Neuron (in vitro differentiated cells): Measurements from ENCODE around the gene DOCK4.

Source experiments
- H2AFZ ChIP-seq: one replicate; pipeline ENCODE4 v1.6.1; 2013; ENCODE audit warnings: low read depth, mild to moderate bottlenecking, inconsistent platforms, low read length, moderate library complexity
- H3K27me3 ChIP-seq: one replicate; pipeline ENCODE4 v1.6.1; 2013; ENCODE audit warnings: low read length; ENCODE audit not compliant: insufficient read depth
- H3K36me3 ChIP-seq: one replicate; pipeline ENCODE4 v1.6.1; 2013; ENCODE audit warnings: low read length; ENCODE audit not compliant: insufficient read depth
- H3K4me1 ChIP-seq: one replicate; pipeline ENCODE4 v1.6.1; 2013; ENCODE audit warnings: low read length; ENCODE audit not compliant: insufficient read depth
- H3K4me3 ChIP-seq: 2 replicates; pipeline ENCODE4 v1.5.1; 2013; ENCODE audit warnings: mild to moderate bottlenecking, low read length, moderate library complexity
- H3K9me3 ChIP-seq: one replicate; pipeline ENCODE4 v1.6.1; 2013; ENCODE audit warnings: low read length

DOCK4 gene

GRCh38 chr7:112193915-112194502, 12.2 kb downstream of the DOCK4 start:
- no peaks in the 10 kb centered on the region for H3K9me3 ChIP-seq
- H3K4me1 ChIP-seq: no peaks in the 10 kb centered on the region
- no peak overlapping the region for H2AFZ ChIP-seq
- no peaks in the 10 kb centered on the region for H3K36me3 ChIP-seq
- H3K4me3 ChIP-seq: no peak overlapping the region
- no peaks in the 10 kb centered on the region for H3K27me3 ChIP-seq

GRCh38 chr7:112192236-112193154, 13.7 kb downstream of the DOCK4 start:
- Histone ChIP-seq H3K36me3 (no peaks in the 10 kb centered on the region), H2AFZ (no peak overlapping the region), H3K4me3 (no peak overlapping the region), H3K27me3 (no peaks in the 10 kb centered on the region), H3K4me1 (no peaks in the 10 kb centered on the region), H3K9me3 (no peaks in the 10 kb centered on the region)

DNA sequence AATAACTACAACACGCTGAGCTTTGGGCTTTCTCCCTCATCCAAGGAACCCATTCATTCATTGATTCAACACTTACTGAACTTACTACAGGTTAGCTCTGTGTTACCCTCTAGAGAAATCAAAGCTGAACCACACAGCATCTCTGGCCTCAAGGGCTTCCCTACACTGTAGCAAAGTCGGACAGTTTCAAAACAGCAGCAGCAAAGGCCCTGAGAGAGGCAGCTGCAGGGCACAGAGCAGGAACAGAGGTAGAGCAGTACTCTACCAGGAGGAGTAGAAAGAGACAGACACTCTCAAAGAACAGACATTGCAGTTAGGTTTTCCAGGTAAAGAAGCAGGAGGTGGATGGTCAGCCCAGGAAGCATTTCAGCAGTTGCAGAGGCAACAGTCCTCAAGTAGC, 16.1 kb downstream of the DOCK4 start:
- Histone ChIP-seq H3K27me3 (no peaks in the 10 kb centered on the region), H3K4me3 (no peak overlapping the region), H3K36me3 (no peaks in the 10 kb centered on the region), H2AFZ (no peak overlapping the region), H3K4me1 (peaks cover 2% of the 10 kb centered on the region), H3K9me3 (no peaks in the 10 kb centered on the region)

- Histone ChIP-seq H3K4me1 (peaks cover 4% of the 10 kb centered on the region), H2AFZ (no peak overlapping the region), H3K36me3 (no peaks in the 10 kb centered on the region), H3K9me3 (no peaks in the 10 kb centered on the region), H3K27me3 (no peaks in the 10 kb centered on the region), H3K4me3 (no peak overlapping the region)
These were observed 16.5 kb downstream of the DOCK4 start for GRCh38 chr7:112189691-112190090.

- Histone ChIP-seq H3K9me3 (no peaks in the 10 kb centered on the region), H3K36me3 (no peaks in the 10 kb centered on the region), H3K4me1 (peaks cover 6% of the 10 kb centered on the region), H2AFZ (no peak overlapping the region), H3K27me3 (no peaks in the 10 kb centered on the region), H3K4me3 (no peak overlapping the region)
These were observed 17.9 kb downstream of the DOCK4 start for GRCh38 chr7:112188257-112188656.

DNA sequence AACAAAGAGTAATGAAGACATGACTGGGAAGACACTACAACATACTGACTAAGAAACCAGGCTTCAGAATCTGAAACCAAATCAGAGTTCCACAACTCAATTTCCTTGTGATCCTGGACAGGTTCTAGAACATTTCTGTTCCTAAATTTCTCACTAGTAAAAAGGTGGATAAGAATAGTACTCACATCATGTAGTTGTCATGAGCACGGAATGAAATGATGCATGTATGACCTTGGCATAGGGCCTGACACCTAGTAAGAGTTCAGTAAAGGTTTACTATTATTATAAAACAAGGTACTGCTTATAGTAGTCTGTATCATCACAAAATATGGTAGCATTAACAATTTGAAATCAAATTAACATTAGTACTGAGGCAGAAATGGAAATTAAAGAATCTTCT, 19.9 kb downstream of the DOCK4 start:
- Histone ChIP-seq H2AFZ (no peak overlapping the region), H3K4me1 (peaks cover 17% of the 10 kb centered on the region), H3K27me3 (no peaks in the 10 kb centered on the region), H3K9me3 (no peaks in the 10 kb centered on the region), H3K36me3 (no peaks in the 10 kb centered on the region), H3K4me3 (no peak overlapping the region)

GRCh38 chr7:112185005-112185834, 21.0 kb downstream of the DOCK4 start:
- no peaks in the 10 kb centered on the region for H3K9me3 ChIP-seq
- H3K4me1 ChIP-seq: peaks cover 17% of the 10 kb centered on the region
- no peak overlapping the region for H2AFZ ChIP-seq
- no peaks in the 10 kb centered on the region for H3K36me3 ChIP-seq
- H3K4me3 ChIP-seq: no peak overlapping the region
- no peaks in the 10 kb centered on the region for H3K27me3 ChIP-seq

GRCh38 chr7:112184455-112184854, 21.7 kb downstream of the DOCK4 start:
- no peak overlapping the region for H2AFZ ChIP-seq
- no peaks in the 10 kb centered on the region for H3K9me3 ChIP-seq
- H3K27me3 ChIP-seq: no peaks in the 10 kb centered on the region
- peaks cover 17% of the 10 kb centered on the region for H3K4me1 ChIP-seq
- H3K4me3 ChIP-seq: no peak overlapping the region
- no peaks in the 10 kb centered on the region for H3K36me3 ChIP-seq

- Histone ChIP-seq H3K4me3 (no peak overlapping the region), H2AFZ (no peak overlapping the region), H3K9me3 (no peaks in the 10 kb centered on the region), H3K36me3 (no peaks in the 10 kb centered on the region), H3K4me1 (peaks cover 17% of the 10 kb centered on the region), H3K27me3 (no peaks in the 10 kb centered on the region)
These were observed 22.9 kb downstream of the DOCK4 start for GRCh38 chr7:112183266-112183665.

- Histone ChIP-seq H3K4me3 (no peak overlapping the region), H3K9me3 (no peaks in the 10 kb centered on the region), H3K36me3 (no peaks in the 10 kb centered on the region), H2AFZ (no peak overlapping the region), H3K4me1 (peaks cover 17% of the 10 kb centered on the region), H3K27me3 (no peaks in the 10 kb centered on the region)
These were observed 23.4 kb downstream of the DOCK4 start for GRCh38 chr7:112182749-112183148.

- Histone ChIP-seq H3K27me3 (no peaks in the 10 kb centered on the region), H3K4me1 (peaks cover 16% of the 10 kb centered on the region), H3K36me3 (no peaks in the 10 kb centered on the region), H2AFZ (no peak overlapping the region), H3K9me3 (no peaks in the 10 kb centered on the region), H3K4me3 (no peak overlapping the region)
These were observed 26.0 kb downstream of the DOCK4 start for GRCh38 chr7:112180223-112180622.

DNA sequence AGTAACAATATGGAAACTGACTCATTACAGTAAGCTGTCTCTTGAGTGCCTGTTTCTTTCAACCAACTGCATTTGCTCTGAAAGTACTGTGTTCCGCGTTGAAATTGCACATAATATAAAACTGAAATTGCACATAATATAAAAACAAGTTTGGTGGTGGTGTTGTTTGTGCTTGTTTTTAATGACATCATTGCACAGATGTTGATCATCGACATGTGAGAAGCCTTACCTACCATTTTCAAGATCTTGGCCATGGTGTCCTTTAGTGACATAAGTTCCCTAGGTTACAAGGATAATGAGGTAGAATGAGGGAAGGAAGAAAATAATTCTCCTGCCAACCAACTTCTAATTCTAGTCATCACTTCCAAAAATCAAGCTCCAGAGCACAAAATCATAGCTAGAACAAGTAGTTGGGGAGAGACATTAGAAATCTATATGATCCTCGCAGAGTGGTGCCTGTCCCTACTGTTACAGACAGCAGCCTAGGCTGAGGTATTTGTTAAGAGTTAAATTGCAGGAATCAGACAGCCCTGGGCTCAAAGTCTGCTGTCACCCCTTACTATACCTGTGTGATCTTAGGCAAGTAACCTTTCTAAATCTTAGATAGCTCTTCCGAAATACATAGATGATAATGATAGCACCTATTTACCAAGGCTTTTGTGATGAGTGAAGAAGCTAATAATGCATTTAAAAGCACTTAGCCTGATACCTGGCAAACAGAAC, 29.3 kb downstream of the DOCK4 start:
- no peaks in the 10 kb centered on the region for H3K9me3 ChIP-seq
- peaks cover 7% of the 10 kb centered on the region for H3K4me1 ChIP-seq
- no peak overlapping the region for H3K4me3 ChIP-seq
- H3K36me3 ChIP-seq: no peaks in the 10 kb centered on the region
- H2AFZ ChIP-seq: no peak overlapping the region
- no peaks in the 10 kb centered on the region for H3K27me3 ChIP-seq
